C4-2B (cell line): ENCODE results near the gene SLN.

Source experiments
- ZFX ChIP-seq: fragments of 450-650 bp; IDR thresholded peaks from 2 replicates; pipeline ENCODE4 v1.6.1; 2017
- TF ChIP-seq, protein P1 (sequence below): fragments of 450-650 bp; conservative IDR thresholded peaks from 2 replicates; pipeline ENCODE4 v1.5.1; 2017; ENCODE audit warnings: mild to moderate bottlenecking

- TF ChIP-seq, protein P1, sequence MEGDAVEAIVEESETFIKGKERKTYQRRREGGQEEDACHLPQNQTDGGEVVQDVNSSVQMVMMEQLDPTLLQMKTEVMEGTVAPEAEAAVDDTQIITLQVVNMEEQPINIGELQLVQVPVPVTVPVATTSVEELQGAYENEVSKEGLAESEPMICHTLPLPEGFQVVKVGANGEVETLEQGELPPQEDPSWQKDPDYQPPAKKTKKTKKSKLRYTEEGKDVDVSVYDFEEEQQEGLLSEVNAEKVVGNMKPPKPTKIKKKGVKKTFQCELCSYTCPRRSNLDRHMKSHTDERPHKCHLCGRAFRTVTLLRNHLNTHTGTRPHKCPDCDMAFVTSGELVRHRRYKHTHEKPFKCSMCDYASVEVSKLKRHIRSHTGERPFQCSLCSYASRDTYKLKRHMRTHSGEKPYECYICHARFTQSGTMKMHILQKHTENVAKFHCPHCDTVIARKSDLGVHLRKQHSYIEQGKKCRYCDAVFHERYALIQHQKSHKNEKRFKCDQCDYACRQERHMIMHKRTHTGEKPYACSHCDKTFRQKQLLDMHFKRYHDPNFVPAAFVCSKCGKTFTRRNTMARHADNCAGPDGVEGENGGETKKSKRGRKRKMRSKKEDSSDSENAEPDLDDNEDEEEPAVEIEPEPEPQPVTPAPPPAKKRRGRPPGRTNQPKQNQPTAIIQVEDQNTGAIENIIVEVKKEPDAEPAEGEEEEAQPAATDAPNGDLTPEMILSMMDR: no peak
- TF ChIP-seq ZFX: no peak
These were observed 51.8 kb downstream of the SLN start for GRCh38 chr11:107660066-107660465.
